HEK293 (cell line): ENCODE measurements around the gene PPP2R5D.

Experiments
- CTCF ChIP-seq: fragments of 450-650 bp; formaldehyde crosslinking; IDR thresholded peaks from 2 replicates; pipeline ENCODE4 v1.5.1; 2016; ENCODE audit warnings: missing biosample characterization, missing genetic modification characterization
- KLF17 ChIP-seq: fragments of 450-650 bp; formaldehyde crosslinking; IDR thresholded peaks from 2 replicates; pipeline ENCODE4 v1.5.1; 2016; ENCODE audit warnings: missing biosample characterization, missing genetic modification characterization
- PRDM2 ChIP-seq: fragments of 450-650 bp; formaldehyde crosslinking; IDR thresholded peaks from 2 replicates; pipeline ENCODE4 v1.5.1; 2016; ENCODE audit warnings: missing biosample characterization, missing genetic modification characterization, borderline replicate concordance
- ZBTB11 ChIP-seq: fragments of 450-650 bp; formaldehyde crosslinking; conservative IDR thresholded peaks from 2 replicates; pipeline ENCODE4 v1.5.1; 2016; ENCODE audit warnings: low read depth, missing biosample characterization, missing genetic modification characterization
- ZNF121 ChIP-seq: fragments of 450-650 bp; formaldehyde crosslinking; IDR thresholded peaks from 2 replicates; pipeline ENCODE4 v1.5.1; 2016; ENCODE audit warnings: missing biosample characterization, missing genetic modification characterization
- ZNF214 ChIP-seq: fragments of 450-650 bp; formaldehyde crosslinking; IDR thresholded peaks from 2 replicates; pipeline ENCODE4 v1.5.1; 2017; ENCODE audit warnings: missing biosample characterization, mild to moderate bottlenecking, missing genetic modification characterization, borderline replicate concordance
- ZNF23 ChIP-seq: fragments of 450-650 bp; formaldehyde crosslinking; IDR thresholded peaks from 2 replicates; pipeline ENCODE4 v1.5.1; 2016; ENCODE audit warnings: missing biosample characterization, missing genetic modification characterization, borderline replicate concordance
- ZNF24 ChIP-seq: fragments of 450-650 bp; formaldehyde crosslinking; IDR thresholded peaks from 2 replicates; pipeline ENCODE4 v1.5.1; 2016; ENCODE audit warnings: missing biosample characterization, missing genetic modification characterization
- ZNF311 ChIP-seq: fragments of 450-650 bp; formaldehyde crosslinking; IDR thresholded peaks from 2 replicates; pipeline ENCODE4 v1.5.1; 2017; ENCODE audit warnings: missing biosample characterization, missing genetic modification characterization, borderline replicate concordance
- ZNF354C ChIP-seq: fragments of 450-650 bp; formaldehyde crosslinking; IDR thresholded peaks from 2 replicates; pipeline ENCODE4 v1.5.1; 2016; ENCODE audit warnings: missing biosample characterization, missing genetic modification characterization, low read depth, borderline replicate concordance
- ZNF510 ChIP-seq: fragments of 450-650 bp; formaldehyde crosslinking; IDR thresholded peaks from 2 replicates; pipeline ENCODE4 v1.5.1; 2018; ENCODE audit warnings: mild to moderate bottlenecking, missing genetic modification characterization, missing biosample characterization; ENCODE audit not compliant: insufficient replicate concordance
- ZNF513 ChIP-seq: fragments of 450-650 bp; IDR thresholded peaks from 2 replicates; pipeline ENCODE4 v1.5.1; 2018; ENCODE audit warnings: missing biosample characterization, missing genetic modification characterization
- ZNF544 ChIP-seq: fragments of 450-650 bp; formaldehyde crosslinking; IDR thresholded peaks from 2 replicates; pipeline ENCODE4 v1.5.0; 2017; ENCODE audit warnings: missing biosample characterization, missing genetic modification characterization
- TF ChIP-seq, protein P1 (sequence below): fragments of 450-650 bp; formaldehyde crosslinking; IDR thresholded peaks from 2 replicates; pipeline ENCODE4 v1.5.1; 2016; ENCODE audit warnings: missing biosample characterization, missing genetic modification characterization

- TF ChIP-seq ZNF544 (tag by site-specific recombination) (no peak), CTCF (tag by site-specific recombination) (no peak), ZNF121 (no peak), ZNF513 (tag by site-specific recombination) (no peak), ZNF214 (no peak), ZNF24 (tag by site-specific recombination) (no peak), ZNF510 (tag by site-specific recombination) (no peak), ZNF311 (tag by site-specific recombination) (no peak), ZNF354C (tag by site-specific recombination) (no peak), ZBTB11 (tag by site-specific recombination) (no peak), PRDM2 (no peak), KLF17 (no peak), ZNF23 (tag by site-specific recombination) (no peak)
- TF ChIP-seq, protein P1, sequence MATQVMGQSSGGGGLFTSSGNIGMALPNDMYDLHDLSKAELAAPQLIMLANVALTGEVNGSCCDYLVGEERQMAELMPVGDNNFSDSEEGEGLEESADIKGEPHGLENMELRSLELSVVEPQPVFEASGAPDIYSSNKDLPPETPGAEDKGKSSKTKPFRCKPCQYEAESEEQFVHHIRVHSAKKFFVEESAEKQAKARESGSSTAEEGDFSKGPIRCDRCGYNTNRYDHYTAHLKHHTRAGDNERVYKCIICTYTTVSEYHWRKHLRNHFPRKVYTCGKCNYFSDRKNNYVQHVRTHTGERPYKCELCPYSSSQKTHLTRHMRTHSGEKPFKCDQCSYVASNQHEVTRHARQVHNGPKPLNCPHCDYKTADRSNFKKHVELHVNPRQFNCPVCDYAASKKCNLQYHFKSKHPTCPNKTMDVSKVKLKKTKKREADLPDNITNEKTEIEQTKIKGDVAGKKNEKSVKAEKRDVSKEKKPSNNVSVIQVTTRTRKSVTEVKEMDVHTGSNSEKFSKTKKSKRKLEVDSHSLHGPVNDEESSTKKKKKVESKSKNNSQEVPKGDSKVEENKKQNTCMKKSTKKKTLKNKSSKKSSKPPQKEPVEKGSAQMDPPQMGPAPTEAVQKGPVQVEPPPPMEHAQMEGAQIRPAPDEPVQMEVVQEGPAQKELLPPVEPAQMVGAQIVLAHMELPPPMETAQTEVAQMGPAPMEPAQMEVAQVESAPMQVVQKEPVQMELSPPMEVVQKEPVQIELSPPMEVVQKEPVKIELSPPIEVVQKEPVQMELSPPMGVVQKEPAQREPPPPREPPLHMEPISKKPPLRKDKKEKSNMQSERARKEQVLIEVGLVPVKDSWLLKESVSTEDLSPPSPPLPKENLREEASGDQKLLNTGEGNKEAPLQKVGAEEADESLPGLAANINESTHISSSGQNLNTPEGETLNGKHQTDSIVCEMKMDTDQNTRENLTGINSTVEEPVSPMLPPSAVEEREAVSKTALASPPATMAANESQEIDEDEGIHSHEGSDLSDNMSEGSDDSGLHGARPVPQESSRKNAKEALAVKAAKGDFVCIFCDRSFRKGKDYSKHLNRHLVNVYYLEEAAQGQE (tag by site-specific recombination), result no peak
Observed at GRCh38 chr6:42973926-42974325, 10.4 kb upstream of the PPP2R5D start.
